HEK293 (cell line): Measurements from ENCODE around the gene TNFSF10.
A peak's percentile ranks its signal among the peaks of the same experiment; 100 is the strongest.

Source experiments
- CTCF ChIA-PET: fragments of 350-600 bp; formaldehyde crosslinking; extraction: SDS; loops from one replicate; lab custom pipeline; 2021; ENCODE audit warnings: antibody characterized with exemption; lab: Yijun Ruan, JAX
- POLR2A ChIA-PET: fragments of 300-600 bp; formaldehyde crosslinking; extraction: SDS; loops from one replicate; lab custom pipeline; 2020; ENCODE audit warnings: antibody characterized with exemption, inconsistent platforms; lab: Yijun Ruan, JAX
- H3K27ac ChIP-seq: fragments of 200-500 bp; sonication (Bioruptor generic); 2 replicates; pipeline ENCODE4 v1.5.1; 2014; ENCODE audit warnings: low read depth, low read length, control low read depth, inconsistent platforms; ENCODE audit errors: extremely low read depth
- H3K36me3 ChIP-seq, 2 experiments: fragments of 200-500 bp in 1 of 2; sonication (Bioruptor generic) in 1 of 2; 1 replicate in 1 of 2; 2 replicates in 1 of 2; pipeline ENCODE4 v1.5.1; 2014 to 2017; ENCODE audit warnings: inconsistent platforms in 2 of 2, low read length in 2 of 2; ENCODE audit not compliant: control insufficient read depth in 2 of 2, insufficient read depth in 1 of 2
- H3K4me1 ChIP-seq: fragments of 200-500 bp; sonication (Bioruptor generic); 2 replicates; pipeline ENCODE4 v1.5.1; 2014; ENCODE audit warnings: mild to moderate bottlenecking, low read length, inconsistent platforms; ENCODE audit not compliant: control insufficient read depth, insufficient read depth
- H3K4me3 ChIP-seq: 2 replicates; pipeline ENCODE4 v1.5.1; 2011; ENCODE audit warnings: low read depth, mild to moderate bottlenecking, control low read depth, low read length, moderate library complexity
- H3K9me3 ChIP-seq: fragments of 200-500 bp; sonication (Bioruptor generic); 2 replicates; pipeline ENCODE4 v1.5.1; 2014; ENCODE audit warnings: low read depth, low read length, inconsistent platforms; ENCODE audit not compliant: control insufficient read depth, insufficient read depth
- SETDB1 ChIP-seq: IDR thresholded peaks from one replicate; pipeline ENCODE4 v1.6.1; 2017; ENCODE audit warnings: mild to moderate bottlenecking, low read length, moderate library complexity, mixed read lengths; ENCODE audit not compliant: insufficient read length
- SP7 ChIP-seq: fragments of 450-650 bp; formaldehyde crosslinking; IDR thresholded peaks from 2 replicates; pipeline ENCODE4 v1.5.1; 2016; ENCODE audit warnings: missing biosample characterization, missing genetic modification characterization
- TRIM28 ChIP-seq: IDR thresholded peaks from 2 replicates; pipeline ENCODE4 v1.6.1; 2011; ENCODE audit warnings: low read length, control low read depth, borderline replicate concordance
- ZNF121 ChIP-seq: fragments of 450-650 bp; formaldehyde crosslinking; IDR thresholded peaks from 2 replicates; pipeline ENCODE4 v1.5.1; 2016; ENCODE audit warnings: missing biosample characterization, missing genetic modification characterization
- ZNF23 ChIP-seq: fragments of 450-650 bp; formaldehyde crosslinking; IDR thresholded peaks from 2 replicates; pipeline ENCODE4 v1.5.1; 2016; ENCODE audit warnings: missing biosample characterization, missing genetic modification characterization, borderline replicate concordance
- ZNF311 ChIP-seq: fragments of 450-650 bp; formaldehyde crosslinking; IDR thresholded peaks from 2 replicates; pipeline ENCODE4 v1.5.1; 2017; ENCODE audit warnings: missing biosample characterization, missing genetic modification characterization, borderline replicate concordance
- ZNF341 ChIP-seq: fragments of 450-650 bp; formaldehyde crosslinking; IDR thresholded peaks from 2 replicates; pipeline ENCODE4; 2016; ENCODE audit warnings: low read depth, missing biosample characterization, missing genetic modification characterization
- ZNF404 ChIP-seq: fragments of 450-650 bp; formaldehyde crosslinking; IDR thresholded peaks from 2 replicates; pipeline ENCODE4 v1.5.1; 2017; ENCODE audit warnings: missing biosample characterization, missing genetic modification characterization
- ZNF626 ChIP-seq: fragments of 450-650 bp; sonication (Bioruptor Pico); formaldehyde crosslinking; IDR thresholded peaks from 2 replicates; pipeline ENCODE4 v1.5.1; 2018; ENCODE audit warnings: missing biosample characterization, missing genetic modification characterization, inconsistent platforms
- TF ChIP-seq, protein P1 (sequence below): fragments of 450-650 bp; formaldehyde crosslinking; IDR thresholded peaks from 2 replicates; pipeline ENCODE4 v1.5.1; 2017; ENCODE audit warnings: missing biosample characterization, missing genetic modification characterization
- TF ChIP-seq, protein P2 (sequence below): fragments of 450-650 bp; formaldehyde crosslinking; IDR thresholded peaks from 2 replicates; pipeline ENCODE4 v1.5.1; 2017; ENCODE audit warnings: missing biosample characterization, missing genetic modification characterization
- TF ChIP-seq, protein P3 (sequence below): fragments of 450-650 bp; formaldehyde crosslinking; IDR thresholded peaks from 2 replicates; pipeline ENCODE4 v1.5.1; 2016; ENCODE audit warnings: missing biosample characterization, missing genetic modification characterization

The TNFSF10 gene

DNA sequence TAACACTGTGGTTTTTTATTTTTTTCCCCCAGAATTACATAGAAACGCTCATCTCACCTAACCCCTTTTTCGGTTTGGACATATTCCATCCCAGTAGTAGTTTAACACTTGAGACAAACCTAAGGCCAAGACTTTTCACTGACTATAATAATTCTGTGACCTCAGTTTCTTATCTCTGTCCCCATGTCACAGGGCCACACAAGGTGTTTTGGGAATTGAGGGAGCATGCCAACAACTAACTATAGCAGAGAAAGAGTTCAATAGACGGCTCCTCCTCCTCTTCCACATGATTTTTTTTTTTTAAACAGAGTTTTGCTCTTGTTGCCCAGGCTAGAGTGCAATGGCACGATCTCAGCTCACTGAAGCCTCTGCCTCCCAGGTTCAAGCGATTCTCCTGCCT, 47.5 kb downstream of the TNFSF10 start:
- POLR2A ChIA-PET = no interaction called here
- CTCF ChIA-PET = interaction anchor here (0.7 to 0.9 kb wide), 2 partner anchors 14 to 436 kb away, joined by 3 to 4 read pairs; partner anchors contain the start of gene FNDC3B

DNA sequence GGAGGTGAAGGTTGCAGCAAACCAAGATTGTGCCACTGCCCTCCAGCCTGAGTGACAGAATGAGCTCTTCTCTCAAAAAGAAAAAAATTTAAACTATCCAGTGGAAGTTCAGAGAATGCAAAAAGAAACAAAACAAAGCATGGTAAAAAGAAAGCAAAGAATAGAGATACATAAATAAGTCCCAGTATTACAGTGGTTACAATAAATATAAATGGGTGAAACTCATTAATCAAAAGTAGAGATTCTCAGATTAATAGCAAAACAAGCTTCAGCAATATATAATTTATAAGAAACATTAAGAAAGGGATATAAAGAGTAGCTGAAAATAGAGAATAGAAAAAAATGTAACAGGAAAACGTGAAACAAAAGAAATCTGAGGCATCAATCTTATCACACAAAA, 51.3 kb downstream of the TNFSF10 start:
- ChIA-PET POLR2A (no interaction called here), CTCF (interaction anchor here (0.6 to 1.2 kb wide), 6 partner anchors 9 to 1426 kb away, joined by 3 to 9 read pairs (median 4); no protein-coding TSS in a partner anchor)
- no peaks in the 10 kb centered on the region for H3K9me3 ChIP-seq
- no peak overlapping the region for H3K4me3 ChIP-seq
- H3K27ac ChIP-seq = no peak overlapping the region
- no peaks in the 10 kb centered on the region for H3K4me1 ChIP-seq
- peak; percentile 44 for TF ChIP-seq SETDB1
- TF ChIP-seq, protein P1, sequence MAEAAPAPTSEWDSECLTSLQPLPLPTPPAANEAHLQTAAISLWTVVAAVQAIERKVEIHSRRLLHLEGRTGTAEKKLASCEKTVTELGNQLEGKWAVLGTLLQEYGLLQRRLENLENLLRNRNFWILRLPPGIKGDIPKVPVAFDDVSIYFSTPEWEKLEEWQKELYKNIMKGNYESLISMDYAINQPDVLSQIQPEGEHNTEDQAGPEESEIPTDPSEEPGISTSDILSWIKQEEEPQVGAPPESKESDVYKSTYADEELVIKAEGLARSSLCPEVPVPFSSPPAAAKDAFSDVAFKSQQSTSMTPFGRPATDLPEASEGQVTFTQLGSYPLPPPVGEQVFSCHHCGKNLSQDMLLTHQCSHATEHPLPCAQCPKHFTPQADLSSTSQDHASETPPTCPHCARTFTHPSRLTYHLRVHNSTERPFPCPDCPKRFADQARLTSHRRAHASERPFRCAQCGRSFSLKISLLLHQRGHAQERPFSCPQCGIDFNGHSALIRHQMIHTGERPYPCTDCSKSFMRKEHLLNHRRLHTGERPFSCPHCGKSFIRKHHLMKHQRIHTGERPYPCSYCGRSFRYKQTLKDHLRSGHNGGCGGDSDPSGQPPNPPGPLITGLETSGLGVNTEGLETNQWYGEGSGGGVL (tag by site-specific recombination) = no peak
- no peak for TF ChIP-seq ZNF23 (tag by site-specific recombination)
- TF ChIP-seq ZNF121 (tag by site-specific recombination) = no peak
- no peaks in the 10 kb centered on the region for H3K36me3 ChIP-seq

More for the DNA sequence above, 47.5 kb downstream of the TNFSF10 start:
- Histone ChIP-seq H3K27ac (no peak overlapping the region), H3K36me3 (no peaks in the 10 kb centered on the region), H3K4me3 (no peak overlapping the region), H3K4me1 (no peaks in the 10 kb centered on the region), H3K9me3 (no peaks in the 10 kb centered on the region)
- TF ChIP-seq SP7 (tag by site-specific recombination) (no peak), ZNF311 (tag by site-specific recombination) (no peak)
- TF ChIP-seq, protein P2, sequence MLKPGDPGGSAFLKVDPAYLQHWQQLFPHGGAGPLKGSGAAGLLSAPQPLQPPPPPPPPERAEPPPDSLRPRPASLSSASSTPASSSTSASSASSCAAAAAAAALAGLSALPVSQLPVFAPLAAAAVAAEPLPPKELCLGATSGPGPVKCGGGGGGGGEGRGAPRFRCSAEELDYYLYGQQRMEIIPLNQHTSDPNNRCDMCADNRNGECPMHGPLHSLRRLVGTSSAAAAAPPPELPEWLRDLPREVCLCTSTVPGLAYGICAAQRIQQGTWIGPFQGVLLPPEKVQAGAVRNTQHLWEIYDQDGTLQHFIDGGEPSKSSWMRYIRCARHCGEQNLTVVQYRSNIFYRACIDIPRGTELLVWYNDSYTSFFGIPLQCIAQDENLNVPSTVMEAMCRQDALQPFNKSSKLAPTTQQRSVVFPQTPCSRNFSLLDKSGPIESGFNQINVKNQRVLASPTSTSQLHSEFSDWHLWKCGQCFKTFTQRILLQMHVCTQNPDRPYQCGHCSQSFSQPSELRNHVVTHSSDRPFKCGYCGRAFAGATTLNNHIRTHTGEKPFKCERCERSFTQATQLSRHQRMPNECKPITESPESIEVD = no peak

DNA sequence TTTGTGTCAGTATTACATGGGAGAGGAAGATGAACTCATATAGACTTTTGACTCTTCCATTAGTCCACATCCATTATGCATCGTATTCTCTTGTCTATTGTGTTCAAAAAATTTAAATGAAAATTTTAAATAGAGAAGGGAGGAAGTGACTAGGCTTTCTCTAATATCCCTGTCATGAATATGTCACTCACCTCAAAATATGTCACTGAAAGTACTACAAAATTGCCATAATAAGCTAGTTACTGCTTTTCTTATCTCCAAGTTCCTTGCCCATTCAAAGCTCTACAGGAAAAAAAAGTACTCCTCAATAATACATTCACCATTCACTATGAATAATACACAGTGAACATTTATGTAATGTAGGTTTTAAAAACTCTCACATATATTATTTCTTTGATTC, 52.6 kb downstream of the TNFSF10 start:
- CTCF ChIA-PET = interaction anchor here (0.6 to 1.0 kb wide), 3 partner anchors 9 to 714 kb away, joined by 3 to 8 read pairs (median 4); no protein-coding TSS in a partner anchor
- H3K36me3 ChIP-seq = no peaks in the 10 kb centered on the region
- no peak overlapping the region for H3K27ac ChIP-seq
- TF ChIP-seq ZNF626 (tag by site-specific recombination) = no peak
- TF ChIP-seq ZNF404 (tag by site-specific recombination) = no peak
- TF ChIP-seq ZNF341 = no peak
- TF ChIP-seq, protein P3, sequence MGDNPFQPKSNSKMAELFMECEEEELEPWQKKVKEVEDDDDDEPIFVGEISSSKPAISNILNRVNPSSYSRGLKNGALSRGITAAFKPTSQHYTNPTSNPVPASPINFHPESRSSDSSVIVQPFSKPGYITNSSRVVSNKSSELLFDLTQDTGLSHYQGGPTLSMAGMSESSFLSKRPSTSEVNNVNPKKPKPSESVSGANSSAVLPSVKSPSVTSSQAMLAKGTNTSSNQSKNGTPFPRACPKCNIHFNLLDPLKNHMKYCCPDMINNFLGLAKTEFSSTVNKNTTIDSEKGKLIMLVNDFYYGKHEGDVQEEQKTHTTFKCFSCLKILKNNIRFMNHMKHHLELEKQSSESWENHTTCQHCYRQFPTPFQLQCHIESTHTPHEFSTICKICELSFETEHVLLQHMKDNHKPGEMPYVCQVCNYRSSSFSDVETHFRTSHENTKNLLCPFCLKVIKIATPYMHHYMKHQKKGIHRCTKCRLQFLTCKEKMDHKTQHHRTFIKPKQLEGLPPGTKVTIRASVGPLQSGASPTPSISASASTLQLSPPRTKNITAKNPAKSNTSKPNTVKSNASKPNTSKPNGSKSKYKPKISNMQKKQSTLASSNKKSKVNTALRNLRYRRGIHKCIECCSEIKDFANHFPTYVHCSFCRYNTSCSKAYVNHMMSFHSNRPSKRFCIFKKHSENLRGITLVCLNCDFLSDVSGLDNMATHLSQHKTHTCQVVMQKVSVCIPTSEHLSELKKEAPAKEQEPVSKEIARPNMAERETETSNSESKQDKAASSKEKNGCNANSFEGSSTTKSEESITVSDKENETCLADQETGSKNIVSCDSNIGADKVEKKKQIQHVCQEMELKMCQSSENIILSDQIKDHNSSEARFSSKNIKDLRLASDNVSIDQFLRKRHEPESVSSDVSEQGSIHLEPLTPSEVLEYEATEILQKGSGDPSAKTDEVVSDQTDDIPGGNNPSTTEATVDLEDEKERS (tag by site-specific recombination) = no peak
- no peak for TF ChIP-seq TRIM28
- no peak overlapping the region for H3K4me3 ChIP-seq
- no peaks in the 10 kb centered on the region for H3K9me3 ChIP-seq
- POLR2A ChIA-PET = no interaction called here
- H3K4me1 ChIP-seq = no peaks in the 10 kb centered on the region
